Measurements from ENCODE around the gene IDH3G. TPM values are rescaled to one million over a fixed set of nuclear protein-coding genes. Genes with fewer than 3 reads are reported as not detected.
A peak's percentile ranks its signal among the peaks of the same experiment; 100 is the strongest.
"Not testable (repeated sequence)": the region's sequence is repeated elsewhere in the genome, so short reads cannot be mapped to it uniquely, and the experiment has no call there.

Gene IDH3G
- total and polyA plus RNA-seq, 2 of the 8 experiments (the other 6 are each of a cell fraction or from before 2014, with no cell fraction given), result 39.4 to 66.7 TPM

- H3K23ac ChIP-seq (ENCODE audit: insufficient read length); H3K14ac ChIP-seq (ENCODE audit: insufficient read length); CTCF ChIA-PET (ENCODE audit: partially characterized antibody); H4K20me1 ChIP-seq (replicated peaks in 1 of 2; ENCODE audit: control insufficient read depth in 1 of 2, insufficient read depth in 2 of 2, low read length in 2 of 2); H2BK120ac ChIP-seq (replicated peaks; ENCODE audit: low read depth, low read length); DNase-seq (ENCODE audit: low read depth in 1 of 2, low spot score in 2 of 2); H3K79me2 ChIP-seq (ENCODE audit: control insufficient read depth in 1 of 2, insufficient read depth in 2 of 2, low read length in 2 of 2); H2BK15ac ChIP-seq (ENCODE audit: low read length); H3K36me3 ChIP-seq (ENCODE audit: control insufficient read depth in 2 of 4, insufficient read depth in 4 of 4, low read length in 3 of 4); H3K27ac ChIP-seq (ENCODE audit: low read depth, low read length); H3K9ac ChIP-seq (replicated peaks in 1 of 4; ENCODE audit: extremely low read depth in 1 of 4, low read depth in 3 of 4, low read length in 3 of 4); H3K23me2 ChIP-seq (ENCODE audit: low read depth, low read length); H4K5ac ChIP-seq (ENCODE audit: insufficient read length, low read depth, low read length); H2AFZ ChIP-seq (ENCODE audit: low read length); H4K8ac ChIP-seq (ENCODE audit: extremely low read depth, insufficient read depth, low read length); H3K4me1 ChIP-seq (replicated peaks in 1 of 4; ENCODE audit: control insufficient read depth in 3 of 4, insufficient read depth in 4 of 4, low read length in 3 of 4); H4K91ac ChIP-seq (replicated peaks; ENCODE audit: insufficient read length, low read length); H2BK5ac ChIP-seq (ENCODE audit: low read depth, low read length); H3K4ac ChIP-seq (replicated peaks; ENCODE audit: insufficient read length, low read depth, low read length); H3K18ac ChIP-seq (ENCODE audit: extremely low read depth, low read length); H3K56ac ChIP-seq (replicated peaks; ENCODE audit: insufficient read length, low read depth, low read length); H3K79me1 ChIP-seq (ENCODE audit: low read depth, low read length); H3K27me3 ChIP-seq (replicated peaks in 1 of 4; ENCODE audit: control insufficient read depth in 3 of 4, extremely low read depth in 1 of 4, insufficient read depth in 3 of 4, low read length in 3 of 4); H3K9me3 ChIP-seq (ENCODE audit: insufficient read depth in 2 of 2, low read depth in 1 of 2, low read length in 1 of 2); FAIRE-seq; H2AK5ac ChIP-seq (ENCODE audit: low read depth, low read length); H2BK20ac ChIP-seq (ENCODE audit: low read length); H2BK12ac ChIP-seq (ENCODE audit: low read depth, low read length): not testable (repeated sequence)
- WGBS, 2 experiments (ENCODE audit: extremely low coverage in 1 of 2, insufficient coverage in 1 of 2, insufficient read length in 1 of 2, insufficient replicate concordance in 2 of 2, low coverage in 1 of 2, low lambda C conversion rate in 2 of 2, missing lambda C conversion rate in 1 of 2), result 85% methylated on average over 20 of the region's 32 CpGs; no CpG with 5 or more reads in 1 of the 2 experiments
- H3K4me2 ChIP-seq (ENCODE audit: insufficient read depth in 1 of 2, low read depth in 2 of 2, low read length in 2 of 2), result peak overlapping the region; percentile 60 to 65; a peak in 3 of 4 replicates
- POLR2A ChIA-PET (ENCODE audit: partially characterized antibody), result interaction anchor here (0.6 kb wide), 1 partner anchor 16 kb away, joined by 4 read pairs; no protein-coding TSS in a partner anchor
- H3K4me3 ChIP-seq (ENCODE audit: extremely low read depth in 1 of 4, insufficient read depth in 2 of 4, low read depth in 3 of 4, low read length in 4 of 4), result peak overlapping the region in 1 of 4 experiments; percentile 60; a peak in 1 of 8 replicates
These were observed 51.2 kb downstream of the IDH3G start for GRCh38 chrX:153742796-153743467.

GRCh38 chrX:153742111-153742510, 52.1 kb downstream of the IDH3G start:
- H2AFZ ChIP-seq (ENCODE audit: low read length); H3K18ac ChIP-seq (ENCODE audit: extremely low read depth, low read length); H2BK5ac ChIP-seq (ENCODE audit: low read depth, low read length); H3K4me1 ChIP-seq (replicated peaks in 1 of 4; ENCODE audit: control insufficient read depth in 3 of 4, insufficient read depth in 4 of 4, low read length in 3 of 4); H3K23me2 ChIP-seq (ENCODE audit: low read depth, low read length); H3K9ac ChIP-seq (replicated peaks in 1 of 4; ENCODE audit: extremely low read depth in 1 of 4, low read depth in 3 of 4, low read length in 3 of 4); H3K27ac ChIP-seq (ENCODE audit: low read depth, low read length); H3K9me3 ChIP-seq (ENCODE audit: insufficient read depth in 2 of 2, low read depth in 1 of 2, low read length in 1 of 2); FAIRE-seq; H3K27me3 ChIP-seq (replicated peaks in 1 of 4; ENCODE audit: control insufficient read depth in 3 of 4, extremely low read depth in 1 of 4, insufficient read depth in 3 of 4, low read length in 3 of 4); H3K14ac ChIP-seq (ENCODE audit: insufficient read length); H4K8ac ChIP-seq (ENCODE audit: extremely low read depth, insufficient read depth, low read length); H3K79me2 ChIP-seq (ENCODE audit: control insufficient read depth in 1 of 2, insufficient read depth in 2 of 2, low read length in 2 of 2); H4K91ac ChIP-seq (replicated peaks; ENCODE audit: insufficient read length, low read length); H2AK5ac ChIP-seq (ENCODE audit: low read depth, low read length); H3K4ac ChIP-seq (replicated peaks; ENCODE audit: insufficient read length, low read depth, low read length); H3K79me1 ChIP-seq (ENCODE audit: low read depth, low read length); H2BK120ac ChIP-seq (replicated peaks; ENCODE audit: low read depth, low read length); H2BK15ac ChIP-seq (ENCODE audit: low read length); H2BK12ac ChIP-seq (ENCODE audit: low read depth, low read length); H3K4me2 ChIP-seq (ENCODE audit: insufficient read depth in 1 of 2, low read depth in 2 of 2, low read length in 2 of 2); H3K4me3 ChIP-seq (ENCODE audit: extremely low read depth in 1 of 4, insufficient read depth in 2 of 4, low read depth in 3 of 4, low read length in 4 of 4); POLR2A ChIA-PET (ENCODE audit: partially characterized antibody); CTCF ChIA-PET (ENCODE audit: partially characterized antibody); H3K23ac ChIP-seq (ENCODE audit: insufficient read length); H3K56ac ChIP-seq (replicated peaks; ENCODE audit: insufficient read length, low read depth, low read length); H4K20me1 ChIP-seq (replicated peaks in 1 of 2; ENCODE audit: control insufficient read depth in 1 of 2, insufficient read depth in 2 of 2, low read length in 2 of 2); H3K36me3 ChIP-seq (ENCODE audit: control insufficient read depth in 2 of 4, insufficient read depth in 4 of 4, low read length in 3 of 4); H4K5ac ChIP-seq (ENCODE audit: insufficient read length, low read depth, low read length); H2BK20ac ChIP-seq (ENCODE audit: low read length); DNase-seq (ENCODE audit: low read depth in 1 of 2, low spot score in 2 of 2): not testable (repeated sequence)
- WGBS, 2 experiments (ENCODE audit: extremely low coverage in 1 of 2, insufficient coverage in 1 of 2, insufficient read length in 1 of 2, insufficient replicate concordance in 2 of 2, low coverage in 1 of 2, low lambda C conversion rate in 2 of 2, missing lambda C conversion rate in 1 of 2), result 100% methylated on average over 4 of the region's 14 CpGs; no CpG with 5 or more reads in 1 of the 2 experiments

Data from H1 (cell line).